HG03066 (cell line): ENCODE results near the gene HSP90AB1.

Experiments used
- ATAC-seq: cut with Tn5 transposase; IDR thresholded peaks from one replicate; pipeline ENCODE4 v1.9.1; 2021; ENCODE audit warnings: low read depth; ENCODE audit not compliant: unreplicated experiment

Gene HSP90AB1

GRCh38 chr6:44278774-44279697 lies 32.1 kb downstream of the HSP90AB1 start:
- ATAC-seq = no peak

GRCh38 chr6:44284121-44284520 lies 37.2 kb downstream of the HSP90AB1 start:
- ATAC-seq = no peak

GRCh38 chr6:44284867-44285266 lies 38.0 kb downstream of the HSP90AB1 start:
- ATAC-seq = no peak

- ATAC-seq = no peak
Measured at GRCh38 chr6:44285552-44286284, 38.8 kb downstream of the HSP90AB1 start.

- no peak for ATAC-seq
Measured at GRCh38 chr6:44286285-44286565, 39.3 kb downstream of the HSP90AB1 start.

- ATAC-seq = no peak
Measured at GRCh38 chr6:44286747-44287146, 39.8 kb downstream of the HSP90AB1 start.

- ATAC-seq = no peak
Measured at GRCh38 chr6:44289726-44290260, 42.9 kb downstream of the HSP90AB1 start.

- ATAC-seq = no peak
Measured at GRCh38 chr6:44291841-44292240, 44.9 kb downstream of the HSP90AB1 start.

GRCh38 chr6:44292661-44293365 lies 45.9 kb downstream of the HSP90AB1 start:
- no peak for ATAC-seq

- no peak for ATAC-seq
Measured at GRCh38 chr6:44294832-44295791, 48.2 kb downstream of the HSP90AB1 start.

- ATAC-seq = no peak
Measured at GRCh38 chr6:44297063-44298038, 50.5 kb downstream of the HSP90AB1 start.

- no peak for ATAC-seq
Measured at GRCh38 chr6:44298055-44298803, 51.3 kb downstream of the HSP90AB1 start.

GRCh38 chr6:44298864-44299263 lies 52.0 kb downstream of the HSP90AB1 start:
- ATAC-seq = no peak

GRCh38 chr6:44300292-44300823 lies 53.5 kb downstream of the HSP90AB1 start:
- ATAC-seq = no peak

GRCh38 chr6:44301106-44301505 lies 54.2 kb downstream of the HSP90AB1 start:
- ATAC-seq = no peak

- ATAC-seq = no peak
Measured at GRCh38 chr6:44301782-44302564, 55.1 kb downstream of the HSP90AB1 start.

GRCh38 chr6:44302856-44303255 lies 56.0 kb downstream of the HSP90AB1 start:
- no peak for ATAC-seq
